HEK293 (cell line): Measurements from ENCODE around the gene TAGLN2.
A peak's percentile ranks its signal among the peaks of the same experiment; 100 is the strongest.

ENCODE experiments used
- CTCF ChIA-PET: fragments of 350-600 bp; formaldehyde crosslinking; extraction: SDS; loops from one replicate; lab custom pipeline; 2021; ENCODE audit warnings: antibody characterized with exemption; lab: Yijun Ruan, JAX
- POLR2A ChIA-PET: fragments of 300-600 bp; formaldehyde crosslinking; extraction: SDS; loops from one replicate; lab custom pipeline; 2020; ENCODE audit warnings: antibody characterized with exemption, inconsistent platforms; lab: Yijun Ruan, JAX
- H3K27ac ChIP-seq: fragments of 200-500 bp; sonication (Bioruptor generic); 2 replicates; pipeline ENCODE4 v1.5.1; 2014; ENCODE audit warnings: low read depth, low read length, control low read depth, inconsistent platforms; ENCODE audit errors: extremely low read depth
- H3K36me3 ChIP-seq, 2 experiments: fragments of 200-500 bp in 1 of 2; sonication (Bioruptor generic) in 1 of 2; 1 replicate in 1 of 2; 2 replicates in 1 of 2; pipeline ENCODE4 v1.5.1; 2014 to 2017; ENCODE audit warnings: inconsistent platforms in 2 of 2, low read length in 2 of 2; ENCODE audit not compliant: control insufficient read depth in 2 of 2, insufficient read depth in 1 of 2
- H3K4me1 ChIP-seq: fragments of 200-500 bp; sonication (Bioruptor generic); 2 replicates; pipeline ENCODE4 v1.5.1; 2014; ENCODE audit warnings: mild to moderate bottlenecking, low read length, inconsistent platforms; ENCODE audit not compliant: control insufficient read depth, insufficient read depth
- H3K4me3 ChIP-seq: 2 replicates; pipeline ENCODE4 v1.5.1; 2011; ENCODE audit warnings: low read depth, mild to moderate bottlenecking, control low read depth, low read length, moderate library complexity
- H3K9me3 ChIP-seq: fragments of 200-500 bp; sonication (Bioruptor generic); 2 replicates; pipeline ENCODE4 v1.5.1; 2014; ENCODE audit warnings: low read depth, low read length, inconsistent platforms; ENCODE audit not compliant: control insufficient read depth, insufficient read depth
- GLIS1 ChIP-seq: fragments of 450-650 bp; formaldehyde crosslinking; IDR thresholded peaks from 2 replicates; pipeline ENCODE4 v1.5.1; 2016; ENCODE audit warnings: missing biosample characterization, missing genetic modification characterization
- KLF10 ChIP-seq: fragments of 450-650 bp; IDR thresholded peaks from 2 replicates; pipeline ENCODE4 v1.5.1; 2018; ENCODE audit warnings: missing biosample characterization, mild to moderate bottlenecking, missing genetic modification characterization
- ZBTB49 ChIP-seq: fragments of 450-650 bp; formaldehyde crosslinking; IDR thresholded peaks from 2 replicates; pipeline ENCODE4 v1.5.1; 2016; ENCODE audit warnings: missing biosample characterization, missing genetic modification characterization, low read depth
- ZNF121 ChIP-seq: fragments of 450-650 bp; formaldehyde crosslinking; IDR thresholded peaks from 2 replicates; pipeline ENCODE4 v1.5.1; 2016; ENCODE audit warnings: missing biosample characterization, missing genetic modification characterization
- ZNF140 ChIP-seq: fragments of 450-650 bp; formaldehyde crosslinking; IDR thresholded peaks from 2 replicates; pipeline ENCODE4 v1.5.1; 2016; ENCODE audit warnings: missing biosample characterization, missing genetic modification characterization
- ZNF23 ChIP-seq: fragments of 450-650 bp; formaldehyde crosslinking; IDR thresholded peaks from 2 replicates; pipeline ENCODE4 v1.5.1; 2016; ENCODE audit warnings: missing biosample characterization, missing genetic modification characterization, borderline replicate concordance
- ZNF394 ChIP-seq: fragments of 450-650 bp; formaldehyde crosslinking; IDR thresholded peaks from 2 replicates; pipeline ENCODE4 v1.5.1; 2016; ENCODE audit warnings: missing biosample characterization, missing genetic modification characterization, mild to moderate bottlenecking, moderate library complexity, borderline replicate concordance
- ZNF433 ChIP-seq: fragments of 450-650 bp; formaldehyde crosslinking; IDR thresholded peaks from 2 replicates; pipeline ENCODE4 v1.5.1; 2016; ENCODE audit warnings: missing biosample characterization, missing genetic modification characterization, low read depth
- ZNF529 ChIP-seq: fragments of 450-650 bp; formaldehyde crosslinking; IDR thresholded peaks from 2 replicates; pipeline ENCODE4 v1.5.1; 2017; ENCODE audit warnings: missing genetic modification characterization, missing biosample characterization; ENCODE audit not compliant: insufficient replicate concordance
- ZNF549 ChIP-seq: fragments of 450-650 bp; IDR thresholded peaks from 2 replicates; pipeline ENCODE4 v1.5.1; 2018; ENCODE audit warnings: missing biosample characterization, missing genetic modification characterization, mild to moderate bottlenecking, inconsistent platforms, moderate library complexity
- ZNF555 ChIP-seq: fragments of 450-650 bp; formaldehyde crosslinking; conservative IDR thresholded peaks from 2 replicates; pipeline ENCODE4 v1.5.1; 2017; ENCODE audit warnings: missing biosample characterization, mild to moderate bottlenecking, missing genetic modification characterization, inconsistent platforms
- ZNF777 ChIP-seq: fragments of 450-650 bp; formaldehyde crosslinking; IDR thresholded peaks from 2 replicates; pipeline ENCODE4 v1.5.1; 2017; ENCODE audit warnings: missing biosample characterization, missing genetic modification characterization, borderline replicate concordance
- TF ChIP-seq, protein P1 (sequence below): fragments of 450-650 bp; formaldehyde crosslinking; IDR thresholded peaks from 2 replicates; pipeline ENCODE4 v1.5.1; 2016; ENCODE audit warnings: missing biosample characterization, missing genetic modification characterization
- TF ChIP-seq, protein P2 (sequence below): fragments of 450-650 bp; formaldehyde crosslinking; conservative IDR thresholded peaks from 2 replicates; pipeline ENCODE4 v1.5.1; 2016; ENCODE audit warnings: low read depth, missing biosample characterization, missing genetic modification characterization

TAGLN2 gene

DNA sequence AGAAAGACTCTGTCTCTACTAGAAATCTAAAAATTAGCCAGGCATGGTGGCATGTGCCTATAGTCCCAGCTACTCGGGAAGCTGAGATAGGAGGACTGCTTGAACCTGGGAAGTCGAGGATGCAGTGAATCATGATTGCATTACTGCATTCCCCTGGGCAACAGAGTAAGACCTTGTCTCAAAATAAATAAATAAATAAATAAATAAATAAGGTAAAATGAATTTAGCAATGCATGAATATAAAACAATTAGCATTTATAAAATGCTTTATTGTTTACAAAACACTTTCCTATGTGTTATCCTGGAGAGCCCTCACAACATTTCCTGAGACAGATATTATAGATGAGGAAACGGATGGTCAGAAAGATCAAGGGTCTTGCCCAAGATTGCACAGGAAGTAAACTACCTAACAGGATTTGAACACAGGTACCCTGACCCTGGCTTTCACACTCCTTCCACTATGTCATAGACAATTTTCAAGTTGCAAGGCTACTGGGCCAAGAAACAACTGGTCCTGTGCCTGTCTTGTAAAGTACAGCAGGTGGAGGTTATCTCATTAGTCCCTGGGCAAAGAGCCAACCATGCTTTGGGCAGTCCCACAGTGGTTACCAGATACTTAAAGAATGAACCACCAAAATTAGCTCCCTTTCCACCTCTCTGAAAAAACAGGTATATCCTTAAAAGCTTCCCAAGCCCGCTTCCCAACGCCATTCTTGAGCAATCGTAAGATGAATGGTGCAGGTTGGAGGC is 47.4 kb downstream of the TAGLN2 start (continued):
- TF ChIP-seq, protein P1, sequence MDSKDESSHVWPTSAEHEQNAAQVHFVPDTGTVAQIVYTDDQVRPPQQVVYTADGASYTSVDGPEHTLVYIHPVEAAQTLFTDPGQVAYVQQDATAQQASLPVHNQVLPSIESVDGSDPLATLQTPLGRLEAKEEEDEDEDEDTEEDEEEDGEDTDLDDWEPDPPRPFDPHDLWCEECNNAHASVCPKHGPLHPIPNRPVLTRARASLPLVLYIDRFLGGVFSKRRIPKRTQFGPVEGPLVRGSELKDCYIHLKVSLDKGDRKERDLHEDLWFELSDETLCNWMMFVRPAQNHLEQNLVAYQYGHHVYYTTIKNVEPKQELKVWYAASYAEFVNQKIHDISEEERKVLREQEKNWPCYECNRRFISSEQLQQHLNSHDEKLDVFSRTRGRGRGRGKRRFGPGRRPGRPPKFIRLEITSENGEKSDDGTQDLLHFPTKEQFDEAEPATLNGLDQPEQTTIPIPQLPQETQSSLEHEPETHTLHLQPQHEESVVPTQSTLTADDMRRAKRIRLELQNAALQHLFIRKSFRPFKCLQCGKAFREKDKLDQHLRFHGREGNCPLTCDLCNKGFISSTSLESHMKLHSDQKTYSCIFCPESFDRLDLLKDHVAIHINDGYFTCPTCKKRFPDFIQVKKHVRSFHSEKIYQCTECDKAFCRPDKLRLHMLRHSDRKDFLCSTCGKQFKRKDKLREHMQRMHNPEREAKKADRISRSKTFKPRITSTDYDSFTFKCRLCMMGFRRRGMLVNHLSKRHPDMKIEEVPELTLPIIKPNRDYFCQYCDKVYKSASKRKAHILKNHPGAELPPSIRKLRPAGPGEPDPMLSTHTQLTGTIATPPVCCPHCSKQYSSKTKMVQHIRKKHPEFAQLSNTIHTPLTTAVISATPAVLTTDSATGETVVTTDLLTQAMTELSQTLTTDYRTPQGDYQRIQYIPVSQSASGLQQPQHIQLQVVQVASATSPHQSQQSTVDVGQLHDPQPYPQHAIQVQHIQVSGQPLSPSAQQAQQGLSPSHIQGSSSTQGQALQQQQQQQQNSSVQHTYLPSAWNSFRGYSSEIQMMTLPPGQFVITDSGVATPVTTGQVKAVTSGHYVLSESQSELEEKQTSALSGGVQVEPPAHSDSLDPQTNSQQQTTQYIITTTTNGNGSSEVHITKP, result 0 out of 2 replicates have a peak, but pooled peaks have one; percentile 12
- TF ChIP-seq ZNF549 (tag by site-specific recombination) (peak; percentile 71), ZNF555 (tag by site-specific recombination) (peak; percentile 26), ZNF433 (tag by site-specific recombination) (peak; percentile 22; the same call in 1 of the 2 replicates), ZNF140 (tag by site-specific recombination) (0 out of 2 replicates have a peak, but pooled peaks have one; percentile 9)
- TF ChIP-seq, protein P2, sequence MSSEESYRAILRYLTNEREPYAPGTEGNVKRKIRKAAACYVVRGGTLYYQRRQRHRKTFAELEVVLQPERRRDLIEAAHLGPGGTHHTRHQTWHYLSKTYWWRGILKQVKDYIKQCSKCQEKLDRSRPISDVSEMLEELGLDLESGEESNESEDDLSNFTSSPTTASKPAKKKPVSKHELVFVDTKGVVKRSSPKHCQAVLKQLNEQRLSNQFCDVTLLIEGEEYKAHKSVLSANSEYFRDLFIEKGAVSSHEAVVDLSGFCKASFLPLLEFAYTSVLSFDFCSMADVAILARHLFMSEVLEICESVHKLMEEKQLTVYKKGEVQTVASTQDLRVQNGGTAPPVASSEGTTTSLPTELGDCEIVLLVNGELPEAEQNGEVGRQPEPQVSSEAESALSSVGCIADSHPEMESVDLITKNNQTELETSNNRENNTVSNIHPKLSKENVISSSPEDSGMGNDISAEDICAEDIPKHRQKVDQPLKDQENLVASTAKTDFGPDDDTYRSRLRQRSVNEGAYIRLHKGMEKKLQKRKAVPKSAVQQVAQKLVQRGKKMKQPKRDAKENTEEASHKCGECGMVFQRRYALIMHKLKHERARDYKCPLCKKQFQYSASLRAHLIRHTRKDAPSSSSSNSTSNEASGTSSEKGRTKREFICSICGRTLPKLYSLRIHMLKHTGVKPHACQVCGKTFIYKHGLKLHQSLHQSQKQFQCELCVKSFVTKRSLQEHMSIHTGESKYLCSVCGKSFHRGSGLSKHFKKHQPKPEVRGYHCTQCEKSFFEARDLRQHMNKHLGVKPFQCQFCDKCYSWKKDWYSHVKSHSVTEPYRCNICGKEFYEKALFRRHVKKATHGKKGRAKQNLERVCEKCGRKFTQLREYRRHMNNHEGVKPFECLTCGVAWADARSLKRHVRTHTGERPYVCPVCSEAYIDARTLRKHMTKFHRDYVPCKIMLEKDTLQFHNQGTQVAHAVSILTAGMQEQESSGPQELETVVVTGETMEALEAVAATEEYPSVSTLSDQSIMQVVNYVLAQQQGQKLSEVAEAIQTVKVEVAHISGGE, result 0 out of 2 replicates have a peak, but pooled peaks have one; percentile 26

- TF ChIP-seq ZNF529 (tag by site-specific recombination) (no peak), ZNF121 (tag by site-specific recombination) (no peak), KLF10 (tag by site-specific recombination) (no peak), ZNF23 (tag by site-specific recombination) (no peak), GLIS1 (tag by site-specific recombination) (no peak), ZNF394 (tag by site-specific recombination) (no peak), ZBTB49 (tag by site-specific recombination) (no peak), ZNF777 (no peak)
- TF ChIP-seq, protein P2, result no peak
- H3K4me1 ChIP-seq, result no peaks in the 10 kb centered on the region
- no peaks in the 10 kb centered on the region for H3K36me3 ChIP-seq
- CTCF ChIA-PET, result interaction anchor here (0.5 to 1.3 kb wide), 3 partner anchors 9 to 19 kb away, joined by 3 to 4 read pairs (median 3); no protein-coding TSS in a partner anchor
- POLR2A ChIA-PET, result interaction anchor here (0.7 kb wide), 1 partner anchor 29 kb away, joined by 3 read pairs; no protein-coding TSS in a partner anchor
- no peak overlapping the region for H3K27ac ChIP-seq
- no peaks in the 10 kb centered on the region for H3K9me3 ChIP-seq
- no peak overlapping the region for H3K4me3 ChIP-seq
Measured at GRCh38 chr1:159873530-159874143, 51.7 kb downstream of the TAGLN2 start.
